Epithelial cell of proximal tubule (primary cell): ENCODE measurements around the gene UNC119. TPM values are rescaled to one million over a fixed set of nuclear protein-coding genes. Genes with fewer than 3 reads are reported as not detected.
A peak's percentile ranks its signal among the peaks of the same experiment; 100 is the strongest.
"Not testable (repeated sequence)": the region's sequence is repeated elsewhere in the genome, so short reads cannot be mapped to it uniquely, and the experiment has no call there.

Source experiments
- DNase-seq: peaks from one replicate; pipeline ENCODE4 v3.0.0-alpha.2; 2011; ENCODE audit warnings: low read depth
- H3K4me3 ChIP-seq: 2 replicates; pipeline ENCODE4 v1.5.1; 2011; ENCODE audit warnings: low read depth, mild to moderate bottlenecking, low read length
- CTCF ChIP-seq: conservative IDR thresholded peaks from 2 replicates; pipeline ENCODE4 v1.5.1; 2012; ENCODE audit warnings: low read depth, mild to moderate bottlenecking, low read length
- total RNA-seq: library from RNA; depleted of rRNA; stranded (reverse); fragments of >200 nt; gene quantifications from 2 replicates; pipeline ENCODE4 v1.2.3, GENCODE V29; 2015

Gene UNC119
- total RNA-seq, 1 donor from 2014 or later, result 29.2 TPM

- TF ChIP-seq CTCF, result no peak
- H3K4me3 ChIP-seq, result peak within 1 kb of the TSS; percentile 31
- DNase-seq, result no peak
Measured at GRCh38 chr17:28576758-28577465, 24.5 kb upstream of the UNC119 start, which contains the start of gene ALDOC. ALDOC (minus strand) TSS chr17:28576895; CDS start chr17:28575532, 1,363 bp downstream.

GRCh38 chr17:28576016-28576415, 23.6 kb upstream of the UNC119 start:
- peak overlapping the region; percentile 6 for H3K4me3 ChIP-seq
- DNase-seq, result not testable (repeated sequence)

- no peak overlapping the region for H3K4me3 ChIP-seq
- DNase-seq, result no peak
- TF ChIP-seq CTCF, result no peak
Measured at GRCh38 chr17:28575126-28575795, 22.8 kb upstream of the UNC119 start.

GRCh38 chr17:28574526-28574925, 22.1 kb upstream of the UNC119 start:
- peak; percentile 25 for TF ChIP-seq CTCF
- no peak for DNase-seq
- no peak overlapping the region for H3K4me3 ChIP-seq

GRCh38 chr17:28573966-28574480, 21.6 kb upstream of the UNC119 start:
- no peak overlapping the region for H3K4me3 ChIP-seq
- TF ChIP-seq CTCF, result no peak
- no peak for DNase-seq

- no peak for TF ChIP-seq CTCF
- no peak overlapping the region for H3K4me3 ChIP-seq
- DNase-seq, result no peak
Measured at GRCh38 chr17:28573521-28573920, 21.1 kb upstream of the UNC119 start.

- no peak for TF ChIP-seq CTCF
- H3K4me3 ChIP-seq, result no peak overlapping the region
- DNase-seq, result no peak
Measured at GRCh38 chr17:28573040-28573380, 20.6 kb upstream of the UNC119 start.
